GM23338 (cell line): ENCODE results near the gene KATNAL1. TPM values are rescaled to one million over a fixed set of nuclear protein-coding genes. Genes with fewer than 3 reads are reported as not detected.
"Not testable (repeated sequence)": the region's sequence is repeated elsewhere in the genome, so short reads cannot be mapped to it uniquely, and the experiment has no call there.

Experiments used
- ATAC-seq: fragments of 200-7000 bp; cut with Tn5 transposase; 3 replicates; pipeline ENCODE4 v1.9.1; 2020
- DNase-seq: peaks from one replicate; pipeline ENCODE4 v3.0.0-alpha.2; 2015; ENCODE audit warnings: low spot score
- H2AFZ ChIP-seq: fragments of 200-600 bp; sonication (generic); 2 replicates; pipeline ENCODE4 v1.8.0; 2016; ENCODE audit warnings: antibody characterized with exemption, mild to moderate bottlenecking, moderate library complexity
- H3F3A ChIP-seq: fragments of 200-600 bp; sonication (generic); replicated peaks from 2 replicates; pipeline ENCODE4 v1.8.0; 2017; ENCODE audit warnings: antibody characterized with exemption, mixed run types, low read depth
- H3K27ac ChIP-seq: fragments of 200-600 bp; sonication (generic); 2 replicates; pipeline ENCODE4 v1.6.1; 2016; ENCODE audit warnings: low read depth
- H3K27me3 ChIP-seq: fragments of 200-600 bp; sonication (generic); 2 replicates; pipeline ENCODE4 v1.8.0; 2016; ENCODE audit warnings: mild to moderate bottlenecking, mixed run types, moderate library complexity; ENCODE audit not compliant: insufficient read depth
- H3K36me3 ChIP-seq: fragments of 200-600 bp; sonication (generic); 2 replicates; pipeline ENCODE4 v1.8.0; 2016; ENCODE audit warnings: mild to moderate bottlenecking; ENCODE audit not compliant: insufficient read depth
- H3K4me1 ChIP-seq: fragments of 200-600 bp; sonication (generic); 2 replicates; pipeline ENCODE4 v1.8.0; 2016; ENCODE audit warnings: mild to moderate bottlenecking, moderate library complexity; ENCODE audit not compliant: insufficient read depth
- H3K4me2 ChIP-seq: fragments of 200-600 bp; sonication (generic); 2 replicates; pipeline ENCODE4 v1.7.1; 2017; ENCODE audit warnings: mixed run types
- H3K4me3 ChIP-seq: fragments of 200-600 bp; sonication (generic); 2 replicates; pipeline ENCODE4 v1.6.1; 2016; ENCODE audit warnings: mixed run types
- H3K79me2 ChIP-seq: fragments of 200-600 bp; sonication (generic); replicated peaks from 2 replicates; pipeline ENCODE4 v1.8.0; 2017; ENCODE audit warnings: mild to moderate bottlenecking; ENCODE audit not compliant: insufficient read depth
- H3K9me2 ChIP-seq: fragments of 200-600 bp; sonication (generic); 2 replicates; pipeline ENCODE4 v1.8.0; 2017; ENCODE audit not compliant: insufficient read depth
- H4K20me1 ChIP-seq: fragments of 200-600 bp; sonication (generic); replicated peaks from 2 replicates; pipeline ENCODE4 v1.8.0; 2017; ENCODE audit warnings: mild to moderate bottlenecking; ENCODE audit not compliant: insufficient read depth
- H3K27ac Mint-ChIP-seq: 2 replicates; pipeline ENCODE4 v1.8.0; 2020; ENCODE audit warnings: inconsistent platforms, mild to moderate bottlenecking, moderate library complexity, mixed read lengths
- H3K27me3 Mint-ChIP-seq: 3 replicates; pipeline ENCODE4 v1.8.0; 2022; ENCODE audit warnings: low read depth, mild to moderate bottlenecking, moderate library complexity, mixed read lengths, inconsistent platforms; ENCODE audit not compliant: insufficient read depth, poor library complexity
- H3K36me3 Mint-ChIP-seq: 3 replicates; pipeline ENCODE4 v1.8.0; 2021; ENCODE audit warnings: low read depth, mild to moderate bottlenecking, inconsistent platforms, moderate library complexity, mixed read lengths
- H3K4me1 Mint-ChIP-seq: 3 replicates; pipeline ENCODE4 v1.8.0; 2020; ENCODE audit warnings: mild to moderate bottlenecking, inconsistent platforms, mixed read lengths
- H3K4me3 Mint-ChIP-seq: 3 replicates; pipeline ENCODE4 v1.8.0; 2021; ENCODE audit warnings: moderate library complexity, mild to moderate bottlenecking, inconsistent platforms, mixed read lengths
- H3K9me3 Mint-ChIP-seq: 3 replicates; pipeline ENCODE4 v1.8.0; 2020; ENCODE audit warnings: moderate library complexity, mild to moderate bottlenecking, inconsistent platforms, mixed read lengths
- EZH2 ChIP-seq: fragments of 200-600 bp; sonication (generic); IDR thresholded peaks from one replicate; pipeline ENCODE4 v1.8.0; 2017; ENCODE audit warnings: antibody characterized with exemption, mild to moderate bottlenecking, low read depth; ENCODE audit not compliant: unreplicated experiment
- JUNB ChIP-seq: IDR thresholded peaks from one replicate; pipeline ENCODE4 v1.6.1; 2016; ENCODE audit warnings: antibody characterized with exemption; ENCODE audit not compliant: unreplicated experiment
- NANOG ChIP-seq: IDR thresholded peaks from 2 replicates; pipeline ENCODE4 v1.6.1; 2016; ENCODE audit warnings: antibody characterized with exemption, borderline replicate concordance
- POLR2AphosphoS5 ChIP-seq: IDR thresholded peaks from 2 replicates; pipeline ENCODE4 v1.6.1; 2016; ENCODE audit warnings: antibody characterized with exemption, low read depth
- ZNF114 ChIP-seq: fragments of 250-450 bp; sonication (Bioruptor Pico); IDR thresholded peaks from 2 replicates; pipeline ENCODE4 v1.5.0; 2020; ENCODE audit warnings: mild to moderate bottlenecking, moderate library complexity
- polyA plus RNA-seq: library from polyadenylated mRNA; unstranded; fragments of >200 nt; fragmentation: Nextera tagmentation; extraction: Ambion mirVana; gene quantifications from 2 replicates; pipeline ENCODE4 v1.2.1, GENCODE V29; 2016
- total RNA-seq: library from RNA; depleted of rRNA; stranded (reverse); fragments of >200 nt; shearing (Covaris generic); gene quantifications from 2 replicates; pipeline ENCODE4 v1.2.3, GENCODE V29; 2014
- TF ChIP-seq, protein P1 (sequence below): IDR thresholded peaks from one replicate; pipeline ENCODE4 v1.6.1; 2018; ENCODE audit warnings: antibody characterized with exemption; ENCODE audit not compliant: unreplicated experiment

Gene KATNAL1
- total and polyA plus RNA-seq, 2 experiments from 2014 or later: 6.1 to 11.5 TPM

DNA sequence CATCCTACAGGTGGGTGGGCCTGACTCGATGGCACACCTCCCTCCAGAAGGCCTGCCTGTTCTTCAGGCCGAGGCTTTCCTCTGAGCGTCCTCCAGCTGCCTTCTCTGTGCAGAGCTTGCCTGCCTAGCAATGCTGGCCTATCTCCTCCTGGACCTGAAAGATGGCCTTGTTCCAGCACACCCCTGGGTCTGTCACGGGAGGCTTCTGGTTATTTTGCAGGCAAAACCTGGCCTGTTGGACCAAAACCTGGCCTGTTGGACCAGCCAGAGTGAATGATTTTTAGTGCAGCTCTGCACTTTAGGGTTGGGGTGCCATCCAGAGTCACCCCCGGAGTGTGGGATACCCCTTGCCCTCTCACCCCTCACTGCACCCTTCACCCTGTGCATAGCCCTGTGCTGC lies 128.4 kb downstream of the KATNAL1 start (continued):
- TF ChIP-seq, protein P1, sequence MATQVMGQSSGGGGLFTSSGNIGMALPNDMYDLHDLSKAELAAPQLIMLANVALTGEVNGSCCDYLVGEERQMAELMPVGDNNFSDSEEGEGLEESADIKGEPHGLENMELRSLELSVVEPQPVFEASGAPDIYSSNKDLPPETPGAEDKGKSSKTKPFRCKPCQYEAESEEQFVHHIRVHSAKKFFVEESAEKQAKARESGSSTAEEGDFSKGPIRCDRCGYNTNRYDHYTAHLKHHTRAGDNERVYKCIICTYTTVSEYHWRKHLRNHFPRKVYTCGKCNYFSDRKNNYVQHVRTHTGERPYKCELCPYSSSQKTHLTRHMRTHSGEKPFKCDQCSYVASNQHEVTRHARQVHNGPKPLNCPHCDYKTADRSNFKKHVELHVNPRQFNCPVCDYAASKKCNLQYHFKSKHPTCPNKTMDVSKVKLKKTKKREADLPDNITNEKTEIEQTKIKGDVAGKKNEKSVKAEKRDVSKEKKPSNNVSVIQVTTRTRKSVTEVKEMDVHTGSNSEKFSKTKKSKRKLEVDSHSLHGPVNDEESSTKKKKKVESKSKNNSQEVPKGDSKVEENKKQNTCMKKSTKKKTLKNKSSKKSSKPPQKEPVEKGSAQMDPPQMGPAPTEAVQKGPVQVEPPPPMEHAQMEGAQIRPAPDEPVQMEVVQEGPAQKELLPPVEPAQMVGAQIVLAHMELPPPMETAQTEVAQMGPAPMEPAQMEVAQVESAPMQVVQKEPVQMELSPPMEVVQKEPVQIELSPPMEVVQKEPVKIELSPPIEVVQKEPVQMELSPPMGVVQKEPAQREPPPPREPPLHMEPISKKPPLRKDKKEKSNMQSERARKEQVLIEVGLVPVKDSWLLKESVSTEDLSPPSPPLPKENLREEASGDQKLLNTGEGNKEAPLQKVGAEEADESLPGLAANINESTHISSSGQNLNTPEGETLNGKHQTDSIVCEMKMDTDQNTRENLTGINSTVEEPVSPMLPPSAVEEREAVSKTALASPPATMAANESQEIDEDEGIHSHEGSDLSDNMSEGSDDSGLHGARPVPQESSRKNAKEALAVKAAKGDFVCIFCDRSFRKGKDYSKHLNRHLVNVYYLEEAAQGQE: no peak

DNA sequence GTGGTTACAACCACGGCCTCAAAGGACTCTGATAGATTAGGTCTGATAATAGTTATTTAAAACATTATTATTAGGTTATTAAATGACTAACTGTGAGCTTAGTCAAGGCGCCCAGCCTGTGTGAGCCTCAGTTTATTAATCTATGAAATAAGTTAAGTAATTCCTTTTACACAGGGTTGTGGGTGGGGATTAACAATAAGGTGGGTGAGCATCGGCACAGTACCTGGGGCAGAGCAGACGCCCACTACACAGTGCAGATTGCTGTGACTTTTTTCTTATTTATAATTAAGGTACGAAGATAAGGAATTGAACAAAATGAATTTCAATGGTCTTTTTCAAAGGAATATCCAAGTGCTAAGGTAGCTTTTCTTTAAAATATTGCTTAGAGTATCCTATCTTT lies 132.2 kb downstream of the KATNAL1 start:
- no peaks in the 10 kb centered on the region for H3K79me2 ChIP-seq
- TF ChIP-seq ZNF114 (CRISPR knock-in tag) (no peak), NANOG (no peak), POLR2AphosphoS5 (no peak), JUNB (no peak), EZH2 (no peak)
- TF ChIP-seq, protein P1: no peak
- no peaks in the 10 kb centered on the region for H3K27me3 ChIP-seq
- H3K27ac Mint-ChIP-seq: no peak overlapping the region
- no peaks in the 10 kb centered on the region for H3K36me3 Mint-ChIP-seq
- no peak overlapping the region for H2AFZ ChIP-seq
- H3K4me3 Mint-ChIP-seq: no peak overlapping the region
- no peaks in the 10 kb centered on the region for H3K9me2 ChIP-seq
- ATAC-seq (no peak), DNase-seq (no peak)
- H3K4me2 ChIP-seq: no peak overlapping the region
- no peaks in the 10 kb centered on the region for H4K20me1 ChIP-seq
- no peak overlapping the region for H3K4me3 ChIP-seq
- no peaks in the 10 kb centered on the region for H3K4me1 ChIP-seq
- peaks cover 2% of the 10 kb centered on the region for H3K27me3 Mint-ChIP-seq
- H3K36me3 ChIP-seq: no peaks in the 10 kb centered on the region
- no peaks in the 10 kb centered on the region for H3F3A ChIP-seq
- H3K27ac ChIP-seq: no peak overlapping the region
- peaks cover 21% of the 10 kb centered on the region for H3K4me1 Mint-ChIP-seq
- no peaks in the 10 kb centered on the region for H3K9me3 Mint-ChIP-seq

DNA sequence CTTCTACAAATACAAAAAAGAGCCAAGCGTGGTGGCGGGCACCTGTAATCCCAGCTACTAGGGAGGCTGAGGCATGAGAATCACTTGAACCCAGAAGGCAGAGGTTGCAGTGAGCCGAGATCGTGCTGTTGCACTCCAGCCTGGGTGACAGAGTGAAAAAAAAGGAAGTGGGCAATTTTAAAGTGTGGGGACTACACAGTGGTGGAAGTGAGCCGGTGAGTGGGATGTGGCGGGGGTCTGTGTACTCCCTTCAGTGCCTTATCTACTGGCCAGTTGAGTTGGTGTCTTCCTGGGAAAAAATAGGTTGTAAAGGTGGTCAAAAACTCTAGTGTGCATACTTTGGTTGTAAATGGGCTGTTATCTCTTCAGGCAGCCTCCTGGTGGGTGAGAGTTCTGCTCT lies 133.1 kb downstream of the KATNAL1 start:
- H3K4me1 ChIP-seq, DNase-seq, H3K79me2 ChIP-seq, H3K27me3 ChIP-seq, H3K4me2 ChIP-seq, H3F3A ChIP-seq, H3K36me3 ChIP-seq, H2AFZ ChIP-seq, H3K9me2 ChIP-seq, H3K9me3 Mint-ChIP-seq, H3K27ac Mint-ChIP-seq, H3K36me3 Mint-ChIP-seq, H3K4me3 ChIP-seq, H3K4me3 Mint-ChIP-seq, ATAC-seq, H4K20me1 ChIP-seq, H3K27me3 Mint-ChIP-seq, H3K27ac ChIP-seq: not testable (repeated sequence)
- H3K4me1 Mint-ChIP-seq: peaks cover 13% of the 10 kb centered on the region
